ENCODE data around the gene SHF. TPM values are rescaled to one million over a fixed set of nuclear protein-coding genes. Genes with fewer than 3 reads are reported as not detected.
"Not testable (repeated sequence)": the region's sequence is repeated elsewhere in the genome, so short reads cannot be mapped to it uniquely, and the experiment has no call there.

The SHF gene, protein sequence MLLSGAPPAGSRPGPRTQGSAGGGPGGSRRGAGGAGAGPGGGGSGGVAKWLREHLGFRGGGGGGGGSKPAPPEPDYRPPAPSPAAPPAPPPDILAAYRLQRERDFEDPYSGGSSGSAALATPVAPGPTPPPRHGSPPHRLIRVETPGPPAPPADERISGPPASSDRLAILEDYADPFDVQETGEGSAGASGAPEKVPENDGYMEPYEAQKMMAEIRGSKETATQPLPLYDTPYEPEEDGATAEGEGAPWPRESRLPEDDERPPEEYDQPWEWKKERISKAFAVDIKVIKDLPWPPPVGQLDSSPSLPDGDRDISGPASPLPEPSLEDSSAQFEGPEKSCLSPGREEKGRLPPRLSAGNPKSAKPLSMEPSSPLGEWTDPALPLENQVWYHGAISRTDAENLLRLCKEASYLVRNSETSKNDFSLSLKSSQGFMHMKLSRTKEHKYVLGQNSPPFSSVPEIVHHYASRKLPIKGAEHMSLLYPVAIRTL
- total RNA-seq (2021) (42.9 and 43.2 TPM in 2 replicates), Bru-seq, nascent RNA (percentile 74 among the genes with signal in this experiment), BruChase-seq, experiment 1, labeled RNA remaining after a 2-hour chase (percentile 71 among the genes with signal in this experiment), BruChase-seq, experiment 2, labeled RNA remaining after a 6-hour chase (percentile 70 among the genes with signal in this experiment)
- long read RNA-seq, transcript SHF-208 (4 exons, 1,731 nt): major isoform, 8 of 32 reads
- long read RNA-seq, partial matches to known transcripts: 2 of 32 reads
- long read RNA-seq, other reads (novel, unspliced or antisense): 18 of 32 reads

DNA sequence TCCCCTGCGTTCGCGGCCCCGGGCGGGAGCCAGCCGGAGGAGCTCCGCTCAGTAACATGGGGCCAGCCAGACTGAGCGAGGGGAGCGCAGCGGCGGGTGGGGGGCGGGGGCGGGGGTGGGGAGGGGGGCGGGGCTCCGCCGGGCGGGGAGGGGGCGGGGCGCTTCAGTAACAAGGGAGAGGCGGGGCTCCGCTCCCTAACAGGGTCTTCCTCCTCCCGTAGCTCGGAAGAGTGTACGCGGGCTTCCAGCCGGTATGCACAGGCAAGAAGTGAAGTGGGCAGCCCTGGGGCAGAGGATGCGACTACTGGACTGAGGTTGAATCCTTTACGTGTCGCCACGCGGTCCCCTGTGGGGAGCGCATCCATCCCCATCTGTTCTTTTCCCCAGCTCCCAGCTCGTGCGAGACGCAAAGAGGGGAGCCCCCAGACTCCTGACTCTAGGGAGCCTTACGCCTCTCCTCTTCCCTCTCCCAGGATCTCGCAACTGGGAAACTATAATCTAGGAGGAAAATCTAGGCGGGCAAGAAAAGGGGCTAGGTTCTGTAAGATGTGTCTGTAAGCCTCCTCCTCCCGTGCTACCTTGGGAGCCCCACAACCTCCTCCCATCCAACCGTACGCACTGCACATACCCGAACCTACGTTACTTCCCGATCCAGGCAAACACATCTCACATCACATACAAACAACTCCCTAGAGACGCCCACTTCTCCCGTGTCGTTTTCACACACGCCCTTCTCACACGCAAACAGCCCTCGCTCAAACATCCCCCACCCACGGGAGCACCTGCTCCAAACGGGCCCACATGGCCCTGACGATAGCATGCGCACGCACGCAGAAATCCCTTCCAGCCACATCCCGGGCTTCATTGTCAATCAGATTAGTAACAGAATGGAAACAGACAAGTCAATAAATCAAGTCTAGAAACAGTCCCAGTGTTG lies at the start of gene SHF:
SHF (minus strand) TSS at position 73 of the 937 bp plus-strand sequence; CDS start at position 58, 15 bp downstream.
- H3K36me3 ChIP-seq (ENCODE audit: insufficient read depth, low read length, poor library complexity, severe bottlenecking): no peaks in the 10 kb centered on the region
- CTCF ChIA-PET: interaction anchor here (0.5 to 1.2 kb wide), 3 partner anchors 10 to 25 kb away, joined by 3 to 7 read pairs (median 3); no protein-coding TSS in a partner anchor
- H3K27ac ChIP-seq (ENCODE audit: low read depth, low read length, poor library complexity, severe bottlenecking): peak within 1 kb of the TSS; percentile 84
- no peaks in the 10 kb centered on the region for H3K9me3 ChIP-seq (ENCODE audit: low read depth, low read length, poor library complexity, severe bottlenecking)
- POLR2A ChIA-PET (ENCODE audit: low non-redundant PET): interaction anchor here (0.7 to 1.2 kb wide), 2 partner anchors 21 to 214 kb away, joined by 3 to 5 read pairs; a partner anchor contains a TSS
- H3K4me1 ChIP-seq (ENCODE audit: insufficient read depth, low read length, poor library complexity, severe bottlenecking): peaks cover 31% of the 10 kb centered on the region
- no peak for TF ChIP-seq EZH2 (IDR thresholded peaks at IDR 0.05; ENCODE audit: borderline replicate concordance, low read depth, low read length, poor library complexity, severe bottlenecking)
- peak; percentile 83 for DNase-seq (ENCODE audit: low spot score)
- intact Hi-C loops (cut with micrococcal nuclease; ENCODE audit: unreplicated experiment): no loop called here
- no TSS peak for BruUV-seq (replicated peaks)
- H3K27me3 ChIP-seq (replicated peaks; ENCODE audit: insufficient read depth, low read depth, low read length, poor library complexity): no peaks in the 10 kb centered on the region
- peak within 1 kb of the TSS; percentile 89 for H3K4me3 ChIP-seq (ENCODE audit: low read depth, low read length, poor library complexity, severe bottlenecking)

DNA sequence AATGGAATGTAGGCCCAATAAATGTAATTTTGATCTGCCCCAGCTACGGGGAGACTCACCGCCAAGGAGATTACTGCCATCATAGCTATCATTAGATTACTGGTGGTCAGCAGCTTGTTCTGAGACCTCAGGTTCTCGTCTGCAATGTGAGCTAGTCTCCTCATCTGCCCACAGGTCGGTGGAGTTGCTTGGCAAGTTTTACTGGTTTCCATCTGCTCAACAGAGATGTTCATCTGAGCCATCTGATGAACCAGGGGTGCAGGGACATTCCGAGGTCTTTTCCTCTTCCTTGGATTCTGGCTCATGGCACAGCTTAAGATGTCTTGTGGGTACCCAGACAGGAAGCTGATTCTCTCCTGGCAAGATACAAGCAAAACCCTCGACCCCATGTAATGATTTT lies 49.0 kb upstream of the SHF start:
- CTCF ChIA-PET; POLR2A ChIA-PET (ENCODE audit: low non-redundant PET); H3K27ac ChIP-seq (ENCODE audit: low read depth, low read length, poor library complexity, severe bottlenecking); DNase-seq (ENCODE audit: low spot score); H3K4me1 ChIP-seq (ENCODE audit: insufficient read depth, low read length, poor library complexity, severe bottlenecking); intact Hi-C loops (cut with micrococcal nuclease; ENCODE audit: unreplicated experiment); H3K4me3 ChIP-seq (ENCODE audit: low read depth, low read length, poor library complexity, severe bottlenecking); H3K36me3 ChIP-seq (ENCODE audit: insufficient read depth, low read length, poor library complexity, severe bottlenecking); BruUV-seq (replicated peaks); H3K27me3 ChIP-seq (replicated peaks; ENCODE audit: insufficient read depth, low read depth, low read length, poor library complexity): not testable (repeated sequence)
- peaks cover 18% of the 10 kb centered on the region for H3K9me3 ChIP-seq (ENCODE audit: low read depth, low read length, poor library complexity, severe bottlenecking)

DNA sequence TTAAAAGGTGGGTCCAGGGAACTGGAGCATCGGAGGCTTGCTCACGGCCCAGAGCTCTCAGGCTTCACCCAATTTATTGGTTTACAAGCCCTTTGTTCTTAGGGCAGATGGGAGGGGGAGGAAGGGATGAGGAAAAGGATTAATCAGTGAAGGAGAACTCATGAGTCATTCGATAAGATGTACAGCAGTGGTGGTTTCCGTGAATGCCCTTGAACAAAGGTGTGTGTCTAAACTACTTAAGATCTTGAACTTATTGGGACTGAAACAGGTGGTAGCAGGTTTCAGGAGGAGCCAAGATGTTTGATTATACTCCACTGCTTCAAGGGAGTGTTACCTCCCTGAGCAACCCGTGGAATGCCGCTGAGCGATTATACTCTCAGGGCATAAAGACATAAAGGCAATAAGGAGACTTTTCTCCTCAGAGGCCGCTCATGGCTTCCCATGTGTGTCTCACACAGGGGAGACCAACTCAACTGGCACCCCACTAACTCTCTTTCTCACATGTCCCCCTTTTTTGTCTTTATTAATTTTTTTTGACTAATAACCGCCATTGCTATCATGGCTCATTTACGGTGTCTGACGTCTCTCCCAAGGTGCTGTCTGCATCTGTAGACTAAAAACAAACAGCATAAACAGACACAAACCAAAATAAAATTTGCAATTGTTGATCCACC lies 46.9 kb upstream of the SHF start:
- no TSS peak for BruUV-seq (replicated peaks)
- Histone ChIP-seq H3K9me3 (ENCODE audit: low read depth, low read length, poor library complexity, severe bottlenecking) (peaks cover 8% of the 10 kb centered on the region), H3K27me3 (replicated peaks; ENCODE audit: insufficient read depth, low read depth, low read length, poor library complexity) (no peaks in the 10 kb centered on the region), H3K4me1 (ENCODE audit: insufficient read depth, low read length, poor library complexity, severe bottlenecking) (no peaks in the 10 kb centered on the region), H3K4me3 (ENCODE audit: low read depth, low read length, poor library complexity, severe bottlenecking) (no peak overlapping the region), H3K36me3 (ENCODE audit: insufficient read depth, low read length, poor library complexity, severe bottlenecking) (no peaks in the 10 kb centered on the region), H3K27ac (ENCODE audit: low read depth, low read length, poor library complexity, severe bottlenecking) (no peak overlapping the region)
- CTCF ChIA-PET: no interaction called here
- no peak for DNase-seq (ENCODE audit: low spot score)
- intact Hi-C loops (cut with micrococcal nuclease; ENCODE audit: unreplicated experiment): no loop called here
- POLR2A ChIA-PET (ENCODE audit: low non-redundant PET): no interaction called here
- TF ChIP-seq EZH2 (IDR thresholded peaks at IDR 0.05; ENCODE audit: borderline replicate concordance, low read depth, low read length, poor library complexity, severe bottlenecking): no peak
- TF ChIP-seq, protein P1, sequence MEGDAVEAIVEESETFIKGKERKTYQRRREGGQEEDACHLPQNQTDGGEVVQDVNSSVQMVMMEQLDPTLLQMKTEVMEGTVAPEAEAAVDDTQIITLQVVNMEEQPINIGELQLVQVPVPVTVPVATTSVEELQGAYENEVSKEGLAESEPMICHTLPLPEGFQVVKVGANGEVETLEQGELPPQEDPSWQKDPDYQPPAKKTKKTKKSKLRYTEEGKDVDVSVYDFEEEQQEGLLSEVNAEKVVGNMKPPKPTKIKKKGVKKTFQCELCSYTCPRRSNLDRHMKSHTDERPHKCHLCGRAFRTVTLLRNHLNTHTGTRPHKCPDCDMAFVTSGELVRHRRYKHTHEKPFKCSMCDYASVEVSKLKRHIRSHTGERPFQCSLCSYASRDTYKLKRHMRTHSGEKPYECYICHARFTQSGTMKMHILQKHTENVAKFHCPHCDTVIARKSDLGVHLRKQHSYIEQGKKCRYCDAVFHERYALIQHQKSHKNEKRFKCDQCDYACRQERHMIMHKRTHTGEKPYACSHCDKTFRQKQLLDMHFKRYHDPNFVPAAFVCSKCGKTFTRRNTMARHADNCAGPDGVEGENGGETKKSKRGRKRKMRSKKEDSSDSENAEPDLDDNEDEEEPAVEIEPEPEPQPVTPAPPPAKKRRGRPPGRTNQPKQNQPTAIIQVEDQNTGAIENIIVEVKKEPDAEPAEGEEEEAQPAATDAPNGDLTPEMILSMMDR (conservative IDR thresholded peaks at IDR 0.05; ENCODE audit: low read depth, low read length): no peak
